Adipose tissue (tissue), 3 donors: ENCODE measurements around the gene ZMYM1. TPM values are rescaled to one million over a fixed set of nuclear protein-coding genes. Genes with fewer than 3 reads are reported as not detected.
A peak's percentile ranks its signal among the peaks of the same experiment; 100 is the strongest.
"Not testable (repeated sequence)": the region's sequence is repeated elsewhere in the genome, so short reads cannot be mapped to it uniquely, and the experiment has no call there.

Source experiments
- H3K27ac ChIP-seq: one replicate; pipeline ENCODE4 v1.5.1; 2013; ENCODE audit warnings: low read depth, low read length
- WGBS, 3 donors: extraction: QIAGEN DNeasy Blood & Tissue Kit; methylation state at CpG; one replicate each; pipeline ENCODE4 v1.1.7; 2013; 5-methylcytosine and 5-hydroxymethylcytosine counted together
- polyA plus RNA-seq, 3 donors: library from polyadenylated mRNA; stranded (reverse); fragments of 200-250 nt; gene quantifications; one replicate each; pipeline ENCODE4 v1.2.3, GENCODE V29; 2013
- donor health status: healthy with polysubstance abuse.
- donor health status: Bipolar disorder and iron deficiency.
- donor health status: healthy.

Gene ZMYM1
- 1 to 10 TPM; 1.5 to 3.6 (median 1.8) TPM for polyA plus RNA-seq

DNA sequence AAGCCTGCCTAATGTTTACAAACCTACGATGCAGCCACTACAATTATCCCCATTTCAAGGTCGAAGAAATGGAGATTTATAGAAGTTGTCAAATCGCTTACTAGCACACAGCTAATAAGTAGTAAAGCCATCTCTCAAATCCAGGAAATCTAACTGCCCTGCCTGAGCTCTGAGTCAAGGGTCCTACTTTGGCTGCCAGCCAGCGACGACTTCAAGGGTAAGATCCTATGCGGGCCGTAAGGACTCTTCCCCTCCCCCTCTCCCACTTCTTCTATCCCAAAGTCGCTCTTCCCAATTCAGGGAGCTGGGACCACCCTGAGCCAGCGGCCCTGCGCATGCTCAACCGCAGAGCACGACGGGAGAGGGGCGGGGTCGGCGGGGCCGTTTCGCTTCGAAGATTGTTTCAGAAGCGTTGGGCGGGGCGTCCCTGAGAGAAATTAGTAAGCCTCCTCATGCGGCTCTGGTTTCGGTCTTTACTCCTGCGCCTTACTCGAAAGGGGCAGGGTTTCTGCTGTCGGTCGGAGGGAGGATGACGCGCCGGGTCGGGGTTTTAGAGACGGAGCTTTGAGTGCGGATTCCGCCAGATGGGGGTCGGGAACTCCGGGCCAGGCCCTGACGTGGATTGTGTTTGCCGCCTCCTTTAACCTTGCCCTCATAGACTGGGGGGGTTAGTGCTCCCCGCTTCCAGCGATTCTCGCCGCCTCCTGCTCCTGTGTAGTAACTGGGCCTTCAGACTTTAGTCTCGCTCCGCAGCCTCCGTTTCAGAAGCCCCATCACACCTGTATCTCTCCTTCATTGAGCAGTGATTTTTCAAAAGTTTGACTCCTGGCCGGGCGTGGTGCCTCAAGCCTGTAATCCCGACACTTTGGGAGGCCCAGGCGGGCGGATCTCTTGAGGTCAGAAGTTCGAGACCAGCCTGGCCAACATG is at the start of gene ZMYM1:
TSS of gene ZMYM1 (plus strand) at position 383 of the 928 bp plus-strand sequence. CDS start 14,603 bp downstream, outside the sequence.
- H3K27ac ChIP-seq, result peak within 1 kb of the TSS; percentile 54
- 0 to 1% (median 1%) methylated on average over 52 of the region's 52 CpGs for WGBS, 3 donors

DNA sequence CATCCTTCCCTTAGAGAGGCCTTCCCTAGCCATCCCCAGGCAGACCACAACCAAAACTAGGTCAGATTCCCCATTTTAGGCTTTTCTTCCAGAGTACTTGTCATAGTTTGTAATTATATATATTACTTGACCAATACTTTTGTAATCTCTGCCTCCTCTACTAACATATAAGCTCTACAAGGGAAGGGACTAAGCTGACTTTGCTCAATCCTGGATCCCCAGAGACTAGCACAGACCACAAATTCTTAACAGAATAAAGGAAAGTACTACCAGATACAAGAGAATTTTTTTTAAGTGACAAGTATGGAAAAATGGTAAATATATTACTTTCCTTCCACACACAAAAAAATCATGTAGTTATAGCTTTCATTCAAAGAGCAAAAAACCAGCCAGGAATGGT is 49.4 kb upstream of the ZMYM1 start:
- no peak overlapping the region for H3K27ac ChIP-seq

DNA sequence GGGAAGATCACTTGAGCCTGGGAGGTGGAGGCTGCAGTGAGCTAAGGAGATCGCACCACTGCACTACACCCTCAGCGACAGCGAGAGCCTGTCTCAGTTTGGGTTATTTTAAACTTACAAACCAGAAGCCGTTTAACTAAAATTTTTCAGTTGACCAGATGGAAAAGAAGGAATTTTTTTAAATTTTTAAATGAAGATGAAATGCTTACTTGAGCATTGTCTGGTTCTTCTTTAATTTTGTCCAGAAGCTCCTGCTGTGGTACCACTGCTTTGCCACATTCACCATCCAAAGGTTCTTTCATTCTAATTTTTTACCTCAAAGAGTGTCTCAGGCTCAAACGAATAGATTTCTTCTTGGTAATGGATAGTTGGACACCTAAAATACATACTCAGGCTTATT is 48.8 kb upstream of the ZMYM1 start:
- H3K27ac ChIP-seq, result no peak overlapping the region
- 53 to 75% (median 71%) methylated on average over 5 of the region's 5 CpGs for WGBS, 3 donors

DNA sequence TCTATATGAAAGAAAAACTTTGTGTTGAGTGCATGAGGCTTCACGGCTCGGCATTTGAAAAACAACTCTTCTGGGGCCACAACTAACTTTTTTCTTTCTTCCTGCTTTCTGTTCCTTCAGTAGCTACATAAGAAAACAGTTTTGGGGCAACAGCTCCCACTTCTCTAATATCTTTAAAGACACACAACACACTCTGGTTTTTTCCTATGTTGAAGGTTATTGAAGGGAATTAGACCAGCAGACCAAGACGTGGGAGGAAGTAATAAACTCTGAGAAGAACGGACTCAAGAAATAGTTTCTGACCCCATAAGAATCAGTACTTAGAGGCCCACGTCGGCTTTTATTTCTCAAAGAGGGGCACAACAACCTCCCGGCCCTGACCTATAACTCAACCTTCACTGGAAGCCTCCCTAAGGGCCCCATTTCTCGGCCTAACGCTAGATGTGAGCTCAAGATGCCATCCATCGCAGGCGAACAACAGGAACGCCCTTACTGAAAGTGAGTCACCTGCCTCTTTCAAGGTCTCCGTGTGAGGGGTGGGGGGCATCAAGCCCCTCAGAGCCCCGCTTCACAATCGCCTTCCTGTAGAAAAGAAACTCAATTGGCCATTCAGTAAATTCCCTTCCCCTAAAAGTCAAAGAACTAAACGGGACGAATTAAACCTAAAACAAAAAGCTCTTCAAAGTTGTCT is 48.3 kb upstream of the ZMYM1 start:
- H3K27ac ChIP-seq, result peak overlapping the region; percentile 89
- WGBS, 3 donors, result 3 to 6% (median 4%) methylated on average over 17 of the region's 17 CpGs

DNA sequence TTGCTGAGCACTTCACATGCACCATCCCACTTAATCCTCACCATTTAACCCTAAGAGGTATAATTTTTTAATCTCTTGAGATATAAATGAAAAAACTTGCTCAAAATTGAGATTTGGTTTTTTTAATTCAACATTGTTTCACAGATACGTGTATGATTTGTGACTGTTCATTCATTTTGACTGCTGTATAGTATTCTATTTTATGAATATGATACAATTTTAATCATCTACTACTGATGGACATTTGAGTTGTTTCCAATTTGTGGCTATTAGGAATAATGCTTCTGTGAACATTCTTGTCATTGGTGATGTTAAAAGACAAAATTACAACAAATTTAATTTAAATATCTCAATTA is 46.8 kb upstream of the ZMYM1 start:
- H3K27ac ChIP-seq, result no peak overlapping the region
- 93 to 98% (median 96%) methylated on average over 1 of the region's 1 CpG for WGBS, 3 donors

DNA sequence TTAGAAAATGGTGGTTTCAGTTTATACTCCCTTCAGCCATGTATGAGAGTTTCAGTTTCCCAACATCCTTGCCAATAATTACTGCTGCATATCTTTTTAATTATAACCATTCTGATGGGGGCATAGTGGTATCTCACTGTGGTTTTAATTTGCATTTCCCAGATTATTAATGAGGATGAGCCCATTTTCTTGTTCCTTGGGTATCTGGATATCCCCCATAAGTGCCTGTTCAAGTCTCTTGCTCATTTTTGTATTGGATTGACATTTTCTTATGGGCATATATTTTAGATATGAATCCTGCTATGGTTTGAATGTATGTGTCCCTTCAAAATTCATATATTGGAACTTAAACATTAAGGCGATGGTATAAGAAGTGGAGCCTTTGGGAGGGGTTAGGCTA is 45.8 kb upstream of the ZMYM1 start:
- WGBS, 3 donors, result 96 to 100% (median 97%) methylated on average over 1 of the region's 1 CpG

DNA sequence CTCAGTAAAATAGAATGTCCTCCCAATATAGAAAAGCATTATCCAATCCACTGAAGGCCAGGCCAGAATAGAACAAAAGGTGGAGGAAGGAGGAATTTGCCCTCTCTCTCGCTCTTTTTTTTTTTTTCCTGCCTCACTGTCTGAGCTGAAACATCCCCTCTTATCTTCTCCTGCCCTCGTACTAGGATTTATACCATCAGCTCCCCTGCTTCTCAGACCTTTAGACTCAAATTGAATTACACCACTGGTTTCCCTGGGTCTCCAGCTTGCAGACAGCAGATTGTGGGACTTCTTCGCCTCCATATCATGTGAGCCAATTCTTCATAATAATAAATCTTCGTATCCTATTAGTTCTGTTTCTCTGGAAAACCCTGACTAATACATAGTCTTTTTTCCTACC is 42.6 kb upstream of the ZMYM1 start:
- 83 to 88% (median 87%) methylated on average over 4 of the region's 4 CpGs for WGBS, 3 donors
- no peak overlapping the region for H3K27ac ChIP-seq

More for the DNA sequence above, 45.8 kb upstream of the ZMYM1 start:
- no peak overlapping the region for H3K27ac ChIP-seq

DNA sequence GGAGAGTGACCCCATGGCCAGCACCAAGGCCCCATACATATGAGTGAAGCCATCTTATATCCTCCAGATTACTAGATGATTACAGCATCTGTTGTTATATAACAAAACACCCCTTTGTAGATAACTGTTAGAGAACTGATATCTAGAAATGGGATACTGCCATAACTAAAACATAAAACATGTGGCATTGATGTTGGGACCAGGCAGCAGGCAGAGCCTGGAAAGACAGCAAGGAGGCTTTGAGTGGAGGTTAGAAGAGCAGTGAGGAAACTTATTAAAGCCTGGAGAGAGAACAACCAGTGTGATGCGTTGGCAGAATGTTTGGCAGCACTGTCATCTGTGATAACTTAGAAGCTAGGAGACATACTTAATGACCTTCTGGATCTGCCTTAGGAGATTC is 42.0 kb upstream of the ZMYM1 start:
- 83 to 97% (median 86%) methylated on average over 1 of the region's 1 CpG for WGBS, 3 donors
- no peak overlapping the region for H3K27ac ChIP-seq

DNA sequence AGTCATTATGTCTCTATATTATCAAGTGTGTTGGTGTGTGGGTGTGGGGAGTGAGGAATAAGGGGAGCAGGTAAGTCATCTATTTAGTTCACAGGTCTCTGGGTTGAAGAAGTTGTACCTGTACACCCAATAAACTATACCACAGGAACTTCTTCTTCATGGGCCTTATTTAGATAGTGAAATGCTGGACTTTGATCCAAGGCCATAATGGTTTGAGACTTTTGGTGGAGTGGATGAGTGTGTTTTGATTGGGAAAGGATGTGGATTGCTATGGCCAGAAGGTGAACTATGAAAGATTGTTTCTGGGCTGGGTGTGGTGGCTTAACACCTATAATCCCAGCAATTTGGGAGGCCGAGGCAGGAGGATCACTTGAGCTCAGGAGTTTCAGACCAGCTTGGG is 40.5 kb upstream of the ZMYM1 start:
- WGBS, 3 donors, result 83 to 95% (median 93%) methylated on average over 1 of the region's 1 CpG

DNA sequence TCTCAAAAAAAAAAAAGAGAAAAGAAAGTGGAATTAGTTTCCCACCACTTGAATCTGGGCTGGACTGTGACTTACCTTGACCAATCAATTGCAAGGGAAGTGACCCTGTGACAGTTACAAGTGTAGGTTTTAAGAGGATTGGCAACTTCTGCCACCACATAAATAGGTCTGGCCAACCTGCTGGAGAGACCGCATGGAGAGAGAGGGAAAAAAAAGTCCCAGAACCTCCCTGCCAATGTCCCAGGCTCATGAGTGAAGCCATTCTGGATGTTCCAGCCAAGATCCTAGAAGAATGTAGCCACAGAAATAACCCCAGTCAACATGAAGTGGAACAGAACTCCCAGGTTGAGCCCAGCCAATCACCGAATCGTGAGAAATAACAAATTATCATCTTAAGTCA is 35.7 kb upstream of the ZMYM1 start:
- no peak overlapping the region for H3K27ac ChIP-seq
- 59 to 87% (median 83%) methylated on average over 3 of the region's 3 CpGs for WGBS, 3 donors

More for the DNA sequence above, 40.5 kb upstream of the ZMYM1 start:
- no peak overlapping the region for H3K27ac ChIP-seq

DNA sequence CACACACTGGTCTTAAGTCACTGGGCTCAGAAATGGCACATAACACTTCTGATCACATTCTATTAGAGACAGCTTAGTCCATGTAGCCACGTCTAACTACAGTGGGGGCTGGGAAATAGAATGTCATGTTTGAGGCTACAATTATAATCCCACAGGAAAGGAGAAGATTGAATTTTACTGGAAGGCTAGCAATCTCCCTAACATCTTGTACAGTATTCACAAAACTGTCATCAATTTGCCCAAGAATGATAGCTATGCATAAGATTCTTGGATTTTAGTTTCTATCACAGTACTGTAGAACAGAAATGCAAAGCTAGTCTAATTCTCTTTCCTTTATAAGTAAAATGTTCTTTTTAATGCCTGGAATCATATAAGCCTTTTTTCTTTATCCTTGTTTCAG is 34.8 kb upstream of the ZMYM1 start:
- no peak overlapping the region for H3K27ac ChIP-seq
- WGBS, 3 donors, result 32 to 44% (median 38%) methylated on average over 1 of the region's 1 CpG

DNA sequence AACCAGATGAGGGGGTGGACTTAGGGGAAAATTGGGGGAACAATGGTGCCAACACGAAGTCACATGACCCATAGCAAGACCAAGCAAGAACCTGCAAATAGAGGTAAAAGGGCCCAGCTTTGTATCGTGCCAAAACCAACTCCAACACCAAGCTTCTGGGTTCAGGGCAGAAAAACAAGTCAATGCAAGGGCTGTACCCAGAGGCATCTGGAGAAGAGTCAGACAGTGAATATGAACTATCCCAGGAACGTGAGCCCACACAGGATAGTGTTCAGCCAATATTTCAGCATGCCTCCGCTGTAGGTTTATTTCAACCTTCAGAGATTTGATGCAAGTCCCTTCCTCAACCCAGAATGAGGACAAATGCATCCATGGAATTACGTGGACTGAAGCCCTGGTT is 32.5 kb upstream of the ZMYM1 start:
- 80 to 86% (median 82%) methylated on average over 5 of the region's 5 CpGs for WGBS, 3 donors
- H3K27ac ChIP-seq, result no peak overlapping the region

DNA sequence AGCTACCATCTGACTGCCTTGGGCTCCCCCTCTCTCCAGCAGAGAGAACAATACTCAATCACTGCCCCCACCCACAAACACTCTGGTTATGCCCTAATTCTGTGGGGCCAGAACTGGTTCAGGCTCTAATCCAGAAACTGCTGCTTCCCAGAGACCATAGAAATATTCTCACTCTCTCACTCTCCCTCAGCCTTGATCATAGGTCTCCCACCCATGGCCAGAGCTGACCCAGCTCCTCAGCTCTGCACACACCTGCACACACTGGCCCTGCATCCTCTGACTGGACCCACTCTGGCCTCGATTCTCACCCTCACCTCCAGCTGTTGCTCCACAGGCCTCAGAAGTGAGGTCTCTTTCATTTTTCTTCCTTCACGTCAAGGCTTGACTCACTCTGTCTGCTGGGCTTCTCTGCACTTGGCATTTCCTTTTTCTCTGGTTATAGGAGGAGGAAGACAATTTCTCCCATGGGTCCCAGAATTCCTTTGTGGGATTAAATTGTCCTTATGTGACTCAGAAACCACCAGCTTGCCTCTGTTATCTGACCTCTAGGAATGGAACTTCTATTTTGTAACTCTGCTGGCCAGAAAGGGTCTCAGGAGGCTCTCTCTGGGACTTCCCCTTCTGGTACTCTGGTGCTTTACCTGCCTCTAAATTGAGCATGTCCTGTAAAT is 31.9 kb upstream of the ZMYM1 start:
- WGBS, 3 donors, result 18 to 69% (median 45%) methylated on average over 2 of the region's 2 CpGs
- H3K27ac ChIP-seq, result no peak overlapping the region

DNA sequence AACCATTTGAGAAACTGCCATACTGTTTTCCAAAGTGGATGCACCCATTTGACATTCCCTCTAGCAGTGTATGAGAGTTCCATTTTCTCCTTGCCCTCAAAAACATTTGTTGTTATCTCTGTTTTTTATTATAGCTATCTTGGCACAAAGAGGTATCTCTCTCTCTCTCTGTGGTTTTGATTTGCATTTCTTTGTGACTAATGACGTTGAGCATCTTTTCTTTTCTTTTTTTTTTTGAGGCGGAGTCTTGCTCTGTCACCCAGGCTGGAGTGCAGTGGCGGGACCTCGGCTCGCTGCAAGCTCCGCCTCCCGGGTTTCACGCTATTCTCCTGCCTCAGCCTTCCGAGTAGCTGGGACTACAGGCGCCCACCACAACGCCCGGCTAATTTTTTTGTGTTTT is 30.1 kb upstream of the ZMYM1 start:
- 59 to 69% (median 61%) methylated on average over 12 of the region's 12 CpGs for WGBS, 3 donors

DNA sequence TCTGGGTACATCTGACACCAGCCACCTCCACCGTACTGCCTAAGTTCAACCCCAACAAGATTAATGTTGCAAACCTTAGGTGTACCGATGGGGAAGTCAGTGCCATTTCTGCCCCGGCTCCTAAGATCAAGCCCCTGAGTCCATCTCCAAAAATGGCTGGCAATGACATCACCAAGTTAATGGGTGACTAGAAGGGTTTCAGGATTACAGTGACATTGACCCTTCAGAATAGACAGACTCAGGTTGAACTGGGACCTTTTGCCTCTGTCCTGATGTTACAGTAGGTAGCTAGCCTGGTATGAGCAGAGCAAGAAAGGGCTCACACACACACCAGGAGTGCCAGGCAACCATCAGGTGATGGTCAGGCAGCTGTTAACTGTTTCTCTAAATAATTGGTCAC is 25.8 kb upstream of the ZMYM1 start:
- 87 to 91% (median 90%) methylated on average over 3 of the region's 3 CpGs for WGBS, 3 donors

More for the DNA sequence above, 30.1 kb upstream of the ZMYM1 start:
- H3K27ac ChIP-seq, result no peak overlapping the region

DNA sequence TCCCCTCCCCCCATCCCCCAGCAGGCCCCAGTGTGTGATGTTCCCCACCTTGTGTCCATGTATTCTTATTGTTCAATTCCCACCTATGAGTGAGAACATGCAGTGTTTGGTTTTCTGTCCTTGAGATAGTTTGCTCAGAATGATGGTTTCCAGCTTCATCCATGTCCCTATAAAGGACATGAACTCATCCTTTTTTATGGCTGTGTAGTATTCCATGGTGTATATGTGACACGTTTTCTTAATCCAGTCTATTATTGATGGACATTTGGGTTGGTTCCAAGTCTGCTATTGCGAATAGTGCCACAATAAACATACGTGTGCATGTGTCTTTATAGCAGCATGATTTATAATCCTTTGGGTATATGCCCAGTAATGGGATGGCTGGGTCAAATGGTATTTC is 24.9 kb upstream of the ZMYM1 start:
- not testable (repeated sequence) for H3K27ac ChIP-seq
- WGBS, 3 donors, result 56 to 85% (median 78%) methylated on average over 3 of the region's 3 CpGs

More for the DNA sequence above, 25.8 kb upstream of the ZMYM1 start:
- no peak overlapping the region for H3K27ac ChIP-seq

DNA sequence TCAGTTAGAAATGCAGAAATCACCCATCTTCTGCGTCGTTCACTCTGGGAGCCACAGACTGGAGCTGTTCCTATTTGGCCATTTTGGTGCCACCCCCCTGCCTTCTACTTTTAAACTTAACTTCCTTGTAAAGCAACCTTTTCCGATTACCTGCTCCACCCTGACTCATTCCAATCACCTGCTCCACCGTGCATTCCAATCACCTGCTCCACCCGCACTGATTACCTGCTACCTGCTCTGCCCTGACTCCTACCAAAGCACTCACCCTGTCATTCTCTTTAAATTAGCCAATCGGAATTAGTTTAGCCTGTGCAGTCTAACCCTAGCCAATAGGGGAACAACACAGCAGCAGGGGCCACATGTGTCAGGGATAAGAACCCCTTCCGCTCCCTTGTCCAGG is 20.9 kb upstream of the ZMYM1 start:
- WGBS, 3 donors, result 91 to 95% (median 92%) methylated on average over 7 of the region's 7 CpGs
- H3K27ac ChIP-seq, result not testable (repeated sequence)

DNA sequence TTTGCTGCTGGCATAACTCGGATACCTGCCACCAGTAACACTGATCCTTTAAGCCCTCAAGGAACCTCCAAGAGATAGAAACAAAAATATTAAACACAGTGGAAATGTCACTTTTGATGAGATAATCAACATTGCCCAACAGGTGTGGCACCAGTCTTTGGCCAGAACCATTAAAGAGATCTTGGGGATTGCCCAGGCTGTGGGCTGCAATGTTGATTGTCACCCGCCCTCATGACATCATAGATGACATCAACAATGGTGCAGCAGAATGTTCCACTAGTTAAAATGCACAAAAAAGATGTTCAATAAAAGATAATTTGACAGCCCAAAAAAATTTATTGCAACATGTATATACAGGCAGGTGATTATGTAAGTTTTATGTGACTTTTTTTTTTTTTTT is 20.2 kb upstream of the ZMYM1 start:
- 75 to 89% (median 82%) methylated on average over 2 of the region's 2 CpGs for WGBS, 3 donors
- H3K27ac ChIP-seq, result no peak overlapping the region

DNA sequence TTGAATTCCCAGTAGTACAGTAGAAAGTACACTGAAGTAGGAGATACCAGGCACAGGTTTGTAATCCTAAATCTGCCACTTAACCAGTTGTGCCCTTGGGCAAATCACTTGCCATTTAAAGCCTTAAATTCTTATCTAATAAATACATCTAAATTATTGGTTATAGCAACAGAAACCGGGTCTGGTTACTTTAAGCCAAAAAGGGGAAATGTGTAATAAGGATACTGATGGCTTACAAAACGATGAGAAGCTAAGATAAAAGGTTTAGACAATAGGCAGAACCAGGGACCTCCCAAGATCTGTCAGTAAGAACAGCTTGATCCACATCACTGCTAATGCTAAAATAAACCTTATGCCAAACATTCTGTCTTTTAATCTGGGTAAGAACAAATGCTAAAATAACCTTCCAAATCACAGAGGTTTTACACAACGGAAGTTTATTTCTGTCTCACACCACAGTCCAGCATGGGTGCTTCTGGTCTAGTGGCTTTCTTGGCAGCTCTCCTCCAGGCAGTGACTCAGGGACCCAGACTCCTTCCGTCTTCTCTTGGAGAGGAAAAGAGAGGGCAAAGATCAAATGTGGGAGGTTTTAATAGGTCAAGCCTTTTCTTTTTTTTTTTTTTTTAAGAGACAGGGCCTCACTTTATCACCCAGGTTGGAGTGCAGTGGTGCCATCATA is 16.5 kb upstream of the ZMYM1 start:
- H3K27ac ChIP-seq, result no peak overlapping the region
- 28 to 72% (median 36%) methylated on average over 4 of the region's 4 CpGs for WGBS, 3 donors
